NCI-H345 treated with DMSO at 0.1 percent for 48 hours (cell line): ENCODE data around the gene TMEM254.
"Not testable (repeated sequence)": the region's sequence is repeated elsewhere in the genome, so short reads cannot be mapped to it uniquely, and the experiment has no call there.

ENCODE experiments used
- DNase-seq: peaks from one replicate; lab custom pipeline; 2025; ENCODE audit not compliant: unreplicated experiment; lab: John Stamatoyannopoulos, UW

Gene TMEM254

GRCh38 chr10:80075781-80076180, 2.7 kb upstream of the TMEM254 start:
- no peak for DNase-seq

GRCh38 chr10:80077869-80078447, 507 bp upstream of the TMEM254 start:
- no peak for DNase-seq

GRCh38 chr10:80079312-80079719, 851 bp downstream of the TMEM254 start:
- no peak for DNase-seq

- no peak for DNase-seq
Observed at GRCh38 chr10:80081026-80081425, 2.6 kb downstream of the TMEM254 start.

GRCh38 chr10:80081801-80082750, 3.6 kb downstream of the TMEM254 start:
- no peak for DNase-seq

- no peak for DNase-seq
Observed at GRCh38 chr10:80090121-80090520, 11.7 kb downstream of the TMEM254 start.

- DNase-seq = no peak
Observed at GRCh38 chr10:80094231-80094630, 15.8 kb downstream of the TMEM254 start.

GRCh38 chr10:80098272-80098671, 19.8 kb downstream of the TMEM254 start:
- not testable (repeated sequence) for DNase-seq

- DNase-seq = not testable (repeated sequence)
Observed at GRCh38 chr10:80099295-80099694, 20.8 kb downstream of the TMEM254 start.

- no peak for DNase-seq
Observed at GRCh38 chr10:80100116-80100515, 21.7 kb downstream of the TMEM254 start.

- no peak for DNase-seq
Observed at GRCh38 chr10:80100861-80101695, 22.6 kb downstream of the TMEM254 start.

GRCh38 chr10:80104066-80104926, 25.8 kb downstream of the TMEM254 start:
- DNase-seq = no peak

- no peak for DNase-seq
Observed at GRCh38 chr10:80108576-80109239, 30.2 kb downstream of the TMEM254 start.

GRCh38 chr10:80110986-80111385, 32.5 kb downstream of the TMEM254 start:
- no peak for DNase-seq

GRCh38 chr10:80118669-80119068, 40.2 kb downstream of the TMEM254 start:
- DNase-seq = no peak

GRCh38 chr10:80122110-80122710, 43.7 kb downstream of the TMEM254 start:
- no peak for DNase-seq

GRCh38 chr10:80122746-80123145, 44.3 kb downstream of the TMEM254 start:
- no peak for DNase-seq

GRCh38 chr10:80126876-80127275, 48.4 kb downstream of the TMEM254 start:
- DNase-seq = no peak

- DNase-seq = no peak
Observed at GRCh38 chr10:80131499-80131901, 53.0 kb downstream of the TMEM254 start.
